Measurements from ENCODE around the gene PMM2.

The PMM2 gene

GRCh38 chr16:8831450-8831849 lies 33.8 kb downstream of the PMM2 start:
- TF ChIP-seq SIN3A (IDR thresholded peaks at IDR 0.05; ENCODE audit: borderline replicate concordance, insufficient read depth, low read length): no peak
- TF ChIP-seq FOXP2 (optimal IDR thresholded peaks at IDR 0.05; ENCODE audit: borderline replicate concordance, extremely low read depth, extremely low read length, insufficient read depth): no peak

- TF ChIP-seq TAF1 (IDR thresholded peaks at IDR 0.05; ENCODE audit: borderline replicate concordance, insufficient read depth, low read length) (no peak), FOXP2 (optimal IDR thresholded peaks at IDR 0.05; ENCODE audit: borderline replicate concordance, extremely low read depth, extremely low read length, insufficient read depth) (no peak), SIN3A (IDR thresholded peaks at IDR 0.05; ENCODE audit: borderline replicate concordance, insufficient read depth, low read length) (no peak), POLR2AphosphoS5 (IDR thresholded peaks at IDR 0.05; ENCODE audit: low read depth, low read length) (no peak), REST (IDR thresholded peaks at IDR 0.05; ENCODE audit: insufficient read depth in 1 of 2, low read depth in 2 of 2, low read length in 2 of 2) (no peak)
Observed at GRCh38 chr16:8831871-8832716, 34.5 kb downstream of the PMM2 start.

GRCh38 chr16:8832717-8833105 lies 35.1 kb downstream of the PMM2 start:
- TF ChIP-seq POLR2AphosphoS5 (IDR thresholded peaks at IDR 0.05; ENCODE audit: low read depth, low read length) (no peak), FOXP2 (optimal IDR thresholded peaks at IDR 0.05; ENCODE audit: borderline replicate concordance, extremely low read depth, extremely low read length, insufficient read depth) (no peak), SIN3A (IDR thresholded peaks at IDR 0.05; ENCODE audit: borderline replicate concordance, insufficient read depth, low read length) (no peak), REST (IDR thresholded peaks at IDR 0.05; ENCODE audit: insufficient read depth in 1 of 2, low read depth in 2 of 2, low read length in 2 of 2) (no peak), TAF1 (IDR thresholded peaks at IDR 0.05; ENCODE audit: borderline replicate concordance, insufficient read depth, low read length) (no peak)

GRCh38 chr16:8845699-8846298 lies 48.2 kb downstream of the PMM2 start:
- TF ChIP-seq SIN3A (IDR thresholded peaks at IDR 0.05; ENCODE audit: borderline replicate concordance, insufficient read depth, low read length): no peak
- TF ChIP-seq POLR2AphosphoS5 (IDR thresholded peaks at IDR 0.05; ENCODE audit: low read depth, low read length): no peak
- TF ChIP-seq TAF1 (IDR thresholded peaks at IDR 0.05; ENCODE audit: borderline replicate concordance, insufficient read depth, low read length): no peak
- no peak for TF ChIP-seq REST (IDR thresholded peaks at IDR 0.05; ENCODE audit: insufficient read depth in 1 of 2, low read depth in 2 of 2, low read length in 2 of 2)
- no peak for TF ChIP-seq FOXP2 (optimal IDR thresholded peaks at IDR 0.05; ENCODE audit: borderline replicate concordance, extremely low read depth, extremely low read length, insufficient read depth)

GRCh38 chr16:8846401-8846932 lies 48.8 kb downstream of the PMM2 start:
- TF ChIP-seq TAF1 (IDR thresholded peaks at IDR 0.05; ENCODE audit: borderline replicate concordance, insufficient read depth, low read length) (no peak), SIN3A (IDR thresholded peaks at IDR 0.05; ENCODE audit: borderline replicate concordance, insufficient read depth, low read length) (no peak), REST (IDR thresholded peaks at IDR 0.05; ENCODE audit: insufficient read depth in 1 of 2, low read depth in 2 of 2, low read length in 2 of 2) (no peak), FOXP2 (optimal IDR thresholded peaks at IDR 0.05; ENCODE audit: borderline replicate concordance, extremely low read depth, extremely low read length, insufficient read depth) (no peak), POLR2AphosphoS5 (IDR thresholded peaks at IDR 0.05; ENCODE audit: low read depth, low read length) (no peak)

All from PFSK-1 (cell line).